Vagina (tissue), 2 donors: ENCODE data around the gene RFX7. TPM values are rescaled to one million over a fixed set of nuclear protein-coding genes. Genes with fewer than 3 reads are reported as not detected.

Experiments used
- DNase-seq, 2 donors: peaks; one replicate each; pipeline ENCODE4 v3.0.0-alpha.2; 2017; ENCODE audit errors: extremely low spot score in 2 of 2
- H3K27ac ChIP-seq: fragments of 200-600 bp; sonication (generic); one replicate; pipeline ENCODE4 v1.5.1; 2019
- H3K27me3 ChIP-seq: fragments of 200-600 bp; sonication (generic); one replicate; pipeline ENCODE4 v1.5.1; 2019
- H3K36me3 ChIP-seq, 2 donors: fragments of 200-600 bp; sonication (generic); one replicate each; pipeline ENCODE4 v1.5.1; 2017 to 2019
- H3K4me1 ChIP-seq: fragments of 200-600 bp; sonication (generic); one replicate; pipeline ENCODE4 v1.5.1; 2019
- H3K4me3 ChIP-seq, 2 donors: fragments of 200-600 bp; sonication (generic); 1 replicate in 1 of 2; 2 replicates in 1 of 2; pipeline ENCODE4 v1.5.1; 2016 to 2019
- H3K9me3 ChIP-seq: fragments of 200-600 bp; sonication (generic); one replicate; pipeline ENCODE4 v1.5.1; 2019
- CTCF ChIP-seq, 3 experiments: fragments of 450-650 bp in 2 of 3; fragments of 200-600 bp in 1 of 3; sonication (generic) in 1 of 3; IDR thresholded peaks; one replicate each; pipeline ENCODE4 v1.5.1; 2017 to 2019; ENCODE audit warnings: antibody characterized with exemption in 3 of 3, mild to moderate bottlenecking in 2 of 3, moderate library complexity in 2 of 3
- POLR2A ChIP-seq, 2 donors: fragments of 450-650 bp; IDR thresholded peaks; one replicate each; pipeline ENCODE4 v1.6.1; 2017; ENCODE audit warnings: antibody characterized with exemption in 2 of 2, mild to moderate bottlenecking in 2 of 2, moderate library complexity in 2 of 2
- POLR2AphosphoS5 ChIP-seq, 2 donors: sonication (generic); formaldehyde crosslinking; IDR thresholded peaks; one replicate each; pipeline ENCODE4 v1.9.0; 2017; ENCODE audit warnings: antibody characterized with exemption in 2 of 2, mild to moderate bottlenecking in 2 of 2, low read depth in 1 of 2; ENCODE audit not compliant: insufficient read depth in 1 of 2
- intact Hi-C: fragments of 100-400 bp; cut with DNase I; formaldehyde crosslinking; loops from one replicate; pipeline ENCODE4 v1.15.1; 2023
- total RNA-seq: library from RNA; depleted of rRNA; stranded (reverse); fragments of >200 nt; gene quantifications from one replicate; pipeline ENCODE4 v1.2.3, GENCODE V29; 2016

Gene RFX7
- total RNA-seq, 1 donor from 2014 or later = 15.5 TPM

DNA sequence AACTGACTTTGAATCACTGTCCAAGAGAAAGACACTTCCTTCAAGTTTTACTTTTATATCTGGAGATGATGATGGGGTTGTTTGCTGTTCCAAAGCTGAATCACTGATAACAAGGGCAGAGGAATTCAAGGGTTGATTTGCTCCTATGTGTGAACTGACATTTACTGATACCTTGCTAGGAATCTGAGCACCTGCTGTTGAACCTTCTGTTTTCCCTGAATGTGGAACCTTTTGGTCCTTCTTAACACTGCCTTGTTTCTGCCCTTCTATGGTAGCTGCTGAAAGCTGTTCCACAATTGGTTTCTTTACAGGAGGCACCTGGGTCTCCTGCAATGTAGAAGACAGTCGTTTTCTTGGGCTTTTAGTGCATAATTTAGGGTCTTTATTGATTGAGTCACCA lies 148.3 kb downstream of the RFX7 start:
- no peaks in the 10 kb centered on the region for H3K4me1 ChIP-seq
- no peak for TF ChIP-seq POLR2A (IDR thresholded peaks at IDR 0.05)
- H3K4me3 ChIP-seq = no peak overlapping the region
- intact Hi-C loops = no loop called here
- peaks cover 0 to 27% of the 10 kb centered on the region in 2 donors for H3K36me3 ChIP-seq
- no peak overlapping the region for H3K27ac ChIP-seq
- no peaks in the 10 kb centered on the region for H3K9me3 ChIP-seq
- no peaks in the 10 kb centered on the region for H3K27me3 ChIP-seq
- DNase-seq = no peak

DNA sequence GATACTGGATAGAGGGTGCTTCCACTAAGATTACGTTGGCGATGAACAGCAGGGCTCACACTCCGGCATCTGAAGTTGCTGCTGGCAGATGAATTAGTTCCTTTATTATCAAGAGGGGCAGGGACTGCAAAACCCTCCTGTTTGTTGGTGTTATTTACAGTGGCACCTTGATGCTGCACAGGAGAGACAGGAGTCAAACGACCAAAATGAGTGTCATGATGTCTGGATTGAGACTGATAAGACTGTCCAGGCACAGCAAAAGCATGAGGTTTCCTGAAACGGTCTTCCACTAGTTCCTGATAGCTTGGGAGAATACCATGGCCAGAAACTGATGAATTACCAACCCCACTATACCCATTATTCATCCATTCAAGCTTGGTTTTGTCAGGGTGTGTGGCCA lies 149.5 kb downstream of the RFX7 start:
- no peak overlapping the region for H3K4me3 ChIP-seq
- H3K4me1 ChIP-seq = no peaks in the 10 kb centered on the region
- H3K9me3 ChIP-seq = no peaks in the 10 kb centered on the region
- DNase-seq = no peak
- intact Hi-C loops = no loop called here
- TF ChIP-seq POLR2AphosphoS5 (IDR thresholded peaks at IDR 0.05; ENCODE audit: insufficient read depth in 1 of 2, low read depth in 1 of 2) (no peak), POLR2A (IDR thresholded peaks at IDR 0.05) (no peak), CTCF (IDR thresholded peaks at IDR 0.05) (no peak)
- no peaks in the 10 kb centered on the region for H3K27me3 ChIP-seq
- no peak overlapping the region for H3K27ac ChIP-seq
- H3K36me3 ChIP-seq = peaks cover 0 to 27% of the 10 kb centered on the region in 2 donors

DNA sequence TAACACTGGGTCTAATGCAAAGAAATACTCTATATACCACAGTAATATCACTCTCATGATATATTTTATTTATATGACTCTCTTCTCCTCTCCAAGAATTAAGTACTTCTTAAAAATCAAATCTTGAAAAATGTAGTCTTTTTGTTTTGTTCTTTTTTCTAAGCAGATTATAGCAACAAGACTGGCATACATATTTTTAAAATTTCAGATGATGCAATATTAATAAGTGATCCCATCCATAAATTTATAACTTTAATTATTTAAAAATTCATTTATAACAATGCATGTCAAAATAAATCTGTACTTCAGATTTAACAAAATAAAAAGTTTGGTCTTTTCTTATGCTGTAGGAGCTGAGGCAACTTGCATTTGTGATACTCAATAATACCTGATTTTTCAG lies 155.3 kb downstream of the RFX7 start:
- Histone ChIP-seq H3K9me3 (no peaks in the 10 kb centered on the region), H3K36me3 (no peaks in the 10 kb centered on the region), H3K4me1 (no peaks in the 10 kb centered on the region), H3K4me3 (no peak overlapping the region), H3K27ac (no peak overlapping the region), H3K27me3 (no peaks in the 10 kb centered on the region)
- intact Hi-C loops = no loop called here
- DNase-seq = no peak
- TF ChIP-seq CTCF (IDR thresholded peaks at IDR 0.05) (no peak), POLR2AphosphoS5 (IDR thresholded peaks at IDR 0.05; ENCODE audit: insufficient read depth in 1 of 2, low read depth in 1 of 2) (no peak), POLR2A (IDR thresholded peaks at IDR 0.05) (no peak)

GRCh38 chr15:56086566-56086965 lies 157.1 kb downstream of the RFX7 start:
- Histone ChIP-seq H3K36me3 (no peaks in the 10 kb centered on the region), H3K4me3 (no peak overlapping the region), H3K9me3 (no peaks in the 10 kb centered on the region), H3K27ac (no peak overlapping the region), H3K4me1 (no peaks in the 10 kb centered on the region), H3K27me3 (no peaks in the 10 kb centered on the region)
- intact Hi-C loops = no loop called here
- no peak for DNase-seq
- TF ChIP-seq CTCF (IDR thresholded peaks at IDR 0.05) (no peak), POLR2AphosphoS5 (IDR thresholded peaks at IDR 0.05; ENCODE audit: insufficient read depth in 1 of 2, low read depth in 1 of 2) (no peak), POLR2A (IDR thresholded peaks at IDR 0.05) (no peak)

DNA sequence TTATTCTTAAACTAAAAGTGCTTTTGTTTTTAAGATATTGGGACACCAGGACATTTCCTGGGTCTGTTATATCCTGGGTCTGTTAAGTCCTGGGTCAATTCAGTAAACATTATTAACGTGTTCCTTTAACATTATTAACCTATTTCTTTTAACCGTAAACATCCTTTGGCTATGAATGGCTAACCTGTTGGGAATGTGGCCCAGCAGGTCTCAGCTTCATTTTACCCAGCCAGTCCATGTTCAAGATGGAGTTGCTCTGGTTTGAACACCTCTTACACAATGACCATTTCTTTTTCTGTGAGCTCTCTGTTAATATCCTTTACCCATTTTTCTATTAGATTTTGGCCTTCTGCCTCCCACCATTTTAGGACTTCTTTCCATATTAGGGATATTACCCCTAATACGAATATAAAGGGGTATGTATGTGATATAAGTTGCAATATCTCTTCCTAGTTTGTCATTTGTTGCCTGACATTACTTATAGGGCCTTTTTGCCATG lies 161.4 kb downstream of the RFX7 start:
- Histone ChIP-seq H3K27me3 (no peaks in the 10 kb centered on the region), H3K27ac (no peak overlapping the region), H3K4me3 (no peak overlapping the region), H3K9me3 (no peaks in the 10 kb centered on the region), H3K36me3 (no peaks in the 10 kb centered on the region), H3K4me1 (no peaks in the 10 kb centered on the region)
- no peak for TF ChIP-seq POLR2A (IDR thresholded peaks at IDR 0.05)
- no peak for TF ChIP-seq CTCF (IDR thresholded peaks at IDR 0.05)
- TF ChIP-seq POLR2AphosphoS5 (IDR thresholded peaks at IDR 0.05; ENCODE audit: insufficient read depth in 1 of 2, low read depth in 1 of 2) = no peak
- DNase-seq = no peak
- intact Hi-C loops = no loop called here
